GM19455 (cell line): Measurements from ENCODE around the gene SCUBE1.

ENCODE experiments used
- ATAC-seq: cut with Tn5 transposase; IDR thresholded peaks from one replicate; pipeline ENCODE4 v1.9.1; 2021; ENCODE audit not compliant: unreplicated experiment

SCUBE1 gene

GRCh38 chr22:43220625-43221380 lies 122.4 kb downstream of the SCUBE1 start:
- no peak for ATAC-seq

- ATAC-seq = no peak
These were observed 124.4 kb downstream of the SCUBE1 start for GRCh38 chr22:43218786-43219185.

- no peak for ATAC-seq
These were observed 125.7 kb downstream of the SCUBE1 start for GRCh38 chr22:43217285-43218030.

- no peak for ATAC-seq
These were observed 126.4 kb downstream of the SCUBE1 start for GRCh38 chr22:43216738-43217137.

- no peak for ATAC-seq
These were observed 129.2 kb downstream of the SCUBE1 start for GRCh38 chr22:43213962-43214361.

GRCh38 chr22:43213051-43213450 lies 130.1 kb downstream of the SCUBE1 start:
- ATAC-seq = no peak

- ATAC-seq = no peak
These were observed 130.7 kb downstream of the SCUBE1 start for GRCh38 chr22:43212434-43212952.

GRCh38 chr22:43211941-43212433 lies 131.2 kb downstream of the SCUBE1 start:
- no peak for ATAC-seq

- ATAC-seq = no peak
These were observed 132.3 kb downstream of the SCUBE1 start for GRCh38 chr22:43210631-43211515.

- no peak for ATAC-seq
These were observed 133.2 kb downstream of the SCUBE1 start for GRCh38 chr22:43209971-43210370.

GRCh38 chr22:43209523-43209890 lies 133.7 kb downstream of the SCUBE1 start:
- no peak for ATAC-seq

GRCh38 chr22:43208703-43209522 lies 134.3 kb downstream of the SCUBE1 start:
- no peak for ATAC-seq

- no peak for ATAC-seq
These were observed 135.1 kb downstream of the SCUBE1 start for GRCh38 chr22:43207849-43208702.

GRCh38 chr22:43207386-43207785 lies 135.8 kb downstream of the SCUBE1 start:
- ATAC-seq = no peak

GRCh38 chr22:43206509-43207161 lies 136.5 kb downstream of the SCUBE1 start:
- ATAC-seq = no peak

- no peak for ATAC-seq
These were observed 137.2 kb downstream of the SCUBE1 start for GRCh38 chr22:43205748-43206508.

GRCh38 chr22:43205261-43205691 lies 137.9 kb downstream of the SCUBE1 start:
- no peak for ATAC-seq

GRCh38 chr22:43203471-43203981 lies 139.6 kb downstream of the SCUBE1 start:
- ATAC-seq = no peak
